B cell (primary cell): ENCODE results near the gene PCDH9. TPM values are rescaled to one million over a fixed set of nuclear protein-coding genes. Genes with fewer than 3 reads are reported as not detected.

Experiments
- ATAC-seq: fragments of 200-7000 bp; cut with Tn5 transposase; one replicate; pipeline ENCODE4 v1.10.0; 2021; ENCODE audit warnings: low read depth, mild to moderate bottlenecking, moderate number of reproducible peaks, moderate library complexity
- CTCF ChIA-PET: fragments of 350-600 bp; sonication (Branson Sonifier 250); formaldehyde crosslinking; loops from one replicate; lab custom pipeline; 2021; ENCODE audit warnings: antibody characterized with exemption, inconsistent platforms; lab: Charles Lee
- POLR2A ChIA-PET: fragments of 350-600 bp; sonication (Branson Sonifier 250); formaldehyde crosslinking; loops from one replicate; lab custom pipeline; 2021; ENCODE audit warnings: antibody characterized with exemption; lab: Charles Lee
- DNase-seq: peaks from one replicate; pipeline ENCODE4 v3.0.0; 2013
- H2AFZ ChIP-seq: 2 replicates; pipeline ENCODE4 v1.6.1; 2012; ENCODE audit warnings: mild to moderate bottlenecking, low read depth, low read length; ENCODE audit not compliant: insufficient read depth, poor library complexity, severe bottlenecking
- H3K27ac ChIP-seq, 2 donors: 1 replicate in 1 of 2; 2 replicates in 1 of 2; pipeline ENCODE4 v1.5.1; 2012 to 2013; ENCODE audit warnings: low read length in 2 of 2, mild to moderate bottlenecking in 2 of 2, moderate library complexity in 1 of 2
- H3K27me3 ChIP-seq, 4 experiments: fragments of 200-600 bp in 1 of 4; sonication (generic) in 1 of 4; replicated peaks in 1 of 4; 1 replicate in 2 of 4; 2 replicates in 2 of 4; pipeline versions ENCODE4 v1.6.1 to v1.7.0; 2013 to 2016; ENCODE audit warnings: low read length in 3 of 4, mild to moderate bottlenecking in 2 of 4, mixed read lengths in 1 of 4, moderate library complexity in 1 of 4; ENCODE audit not compliant: insufficient read depth in 4 of 4, control insufficient read depth in 3 of 4; ENCODE audit errors: control extremely low read depth in 1 of 4
- H3K36me3 ChIP-seq, 2 experiments: replicated peaks in 1 of 2; 1 replicate in 1 of 2; 2 replicates in 1 of 2; pipeline versions ENCODE4 v1.6.1 to v1.7.1; 2013; ENCODE audit warnings: low read length in 1 of 2; ENCODE audit not compliant: insufficient read depth in 2 of 2, control insufficient read depth in 1 of 2; ENCODE audit errors: control extremely low read depth in 1 of 2, extremely low read depth in 1 of 2
- H3K4me1 ChIP-seq, 2 donors: fragments of 200-600 bp in 1 of 2; sonication (generic) in 1 of 2; 1 replicate in 1 of 2; 2 replicates in 1 of 2; pipeline versions ENCODE4 v1.5.1 to v1.6.1; 2013 to 2017; ENCODE audit warnings: low read length in 2 of 2; ENCODE audit not compliant: control insufficient read depth in 2 of 2, insufficient read depth in 2 of 2
- H3K4me2 ChIP-seq: replicated peaks from 2 replicates; pipeline ENCODE3; 2012; ENCODE audit warnings: mild to moderate bottlenecking, low read depth, low read length; ENCODE audit not compliant: poor library complexity, severe bottlenecking
- H3K4me3 ChIP-seq, 5 experiments: fragments of 200-600 bp in 1 of 5; sonication (generic) in 1 of 5; 1 replicate in 3 of 5; 2 replicates in 2 of 5; pipeline versions ENCODE4 v1.5.1 to v1.7.0; 2011 to 2016; ENCODE audit warnings: low read length in 4 of 5, mild to moderate bottlenecking in 4 of 5, low read depth in 2 of 5, control low read depth in 1 of 5, moderate library complexity in 1 of 5; ENCODE audit not compliant: insufficient read depth in 1 of 5; ENCODE audit errors: control extremely low read depth in 1 of 5, extremely low read depth in 1 of 5
- H3K79me2 ChIP-seq: fragments of 200-600 bp; sonication (generic); one replicate; pipeline ENCODE4 v1.6.0; 2016; ENCODE audit warnings: low read length; ENCODE audit not compliant: control insufficient read depth, insufficient read depth
- H3K9ac ChIP-seq: fragments of 200-600 bp; sonication (generic); 2 replicates; pipeline ENCODE4 v1.6.1; 2017; ENCODE audit warnings: mild to moderate bottlenecking, low read length, moderate library complexity
- H3K9me3 ChIP-seq, 3 donors: one replicate each; pipeline versions ENCODE4 v1.6.1 to v1.7.1; 2013; ENCODE audit warnings: low read length in 2 of 3; ENCODE audit not compliant: control insufficient read depth in 2 of 3, insufficient read depth in 1 of 3; ENCODE audit errors: control extremely low read depth in 1 of 3
- H4K20me1 ChIP-seq: 2 replicates; pipeline ENCODE4 v1.6.0; 2012; ENCODE audit warnings: mild to moderate bottlenecking, low read length; ENCODE audit not compliant: insufficient read depth, control insufficient read depth, poor library complexity, severe bottlenecking
- H3K27ac Mint-ChIP-seq: one replicate; pipeline ENCODE4 v1.8.0; 2021; ENCODE audit warnings: mixed read lengths
- H3K27me3 Mint-ChIP-seq: one replicate; pipeline ENCODE4 v1.8.0; 2021; ENCODE audit warnings: mixed read lengths
- H3K4me1 Mint-ChIP-seq: one replicate; pipeline ENCODE4 v1.8.0; 2021; ENCODE audit warnings: mixed read lengths
- H3K4me3 Mint-ChIP-seq: one replicate; pipeline ENCODE4 v1.8.0; 2021; ENCODE audit warnings: mixed read lengths
- H3K9me3 Mint-ChIP-seq: one replicate; pipeline ENCODE4 v1.8.0; 2022; ENCODE audit warnings: mixed read lengths; ENCODE audit not compliant: insufficient read depth
- EZH2 ChIP-seq: IDR thresholded peaks from 2 replicates; pipeline ENCODE4 v1.6.1; 2012; ENCODE audit warnings: borderline replicate concordance, low read depth, mild to moderate bottlenecking, moderate library complexity, low read length; ENCODE audit not compliant: insufficient read depth, poor library complexity, severe bottlenecking
- WGBS: methylation state at CpG from one replicate; pipeline ENCODE4 v1.1.5; 2013; ENCODE audit warnings: missing lambda C conversion rate; ENCODE audit not compliant: insufficient coverage; 5-methylcytosine and 5-hydroxymethylcytosine counted together
- intact Hi-C: fragments of 100-400 bp; cut with micrococcal nuclease; formaldehyde crosslinking; loops from one replicate; pipeline ENCODE4 v1.10.0; 2022
- polyA plus RNA-seq: library from polyadenylated mRNA; depleted of rRNA; stranded (reverse); fragments of >200 nt; gene quantifications from 2 replicates; pipeline ENCODE4 v1.2.3, GENCODE V29; 2012
- total RNA-seq, 2 donors: library from RNA; stranded (reverse); fragments of 120-200 nt in 1 of 2; gene quantifications; 1 replicate in 1 of 2; 2 replicates in 1 of 2; pipeline versions ENCODE4 v1.2.3 to v1.2.4, GENCODE V29; 2013 to 2022
- TF ChIP-seq, protein P1 (sequence below): fragments of 200-600 bp; IDR thresholded peaks from one replicate; pipeline ENCODE4 v1.8.0; 2022; ENCODE audit warnings: antibody characterized with exemption, mild to moderate bottlenecking

PCDH9 gene
- total and polyA plus RNA-seq, 2 donors (not counting 1 experiment from before 2014, with no cell fraction given), result 13.1 to 21.8 TPM

GRCh38 chr13:66576381-66576780, 653.8 kb downstream of the PCDH9 start:
- H3K4me2 ChIP-seq, result no peak overlapping the region
- H3K36me3 ChIP-seq, result no peaks in the 10 kb centered on the region
- intact Hi-C loops, result no loop called here
- TF ChIP-seq, protein P1, sequence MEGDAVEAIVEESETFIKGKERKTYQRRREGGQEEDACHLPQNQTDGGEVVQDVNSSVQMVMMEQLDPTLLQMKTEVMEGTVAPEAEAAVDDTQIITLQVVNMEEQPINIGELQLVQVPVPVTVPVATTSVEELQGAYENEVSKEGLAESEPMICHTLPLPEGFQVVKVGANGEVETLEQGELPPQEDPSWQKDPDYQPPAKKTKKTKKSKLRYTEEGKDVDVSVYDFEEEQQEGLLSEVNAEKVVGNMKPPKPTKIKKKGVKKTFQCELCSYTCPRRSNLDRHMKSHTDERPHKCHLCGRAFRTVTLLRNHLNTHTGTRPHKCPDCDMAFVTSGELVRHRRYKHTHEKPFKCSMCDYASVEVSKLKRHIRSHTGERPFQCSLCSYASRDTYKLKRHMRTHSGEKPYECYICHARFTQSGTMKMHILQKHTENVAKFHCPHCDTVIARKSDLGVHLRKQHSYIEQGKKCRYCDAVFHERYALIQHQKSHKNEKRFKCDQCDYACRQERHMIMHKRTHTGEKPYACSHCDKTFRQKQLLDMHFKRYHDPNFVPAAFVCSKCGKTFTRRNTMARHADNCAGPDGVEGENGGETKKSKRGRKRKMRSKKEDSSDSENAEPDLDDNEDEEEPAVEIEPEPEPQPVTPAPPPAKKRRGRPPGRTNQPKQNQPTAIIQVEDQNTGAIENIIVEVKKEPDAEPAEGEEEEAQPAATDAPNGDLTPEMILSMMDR, result no peak
- TF ChIP-seq EZH2, result no peak
- ChIA-PET POLR2A (no interaction called here), CTCF (no interaction called here)
- H3K4me3 ChIP-seq, result no peak overlapping the region
- no peak overlapping the region for H2AFZ ChIP-seq
- Mint-ChIP-seq H3K27ac (no peak overlapping the region), H3K4me3 (no peak overlapping the region), H3K27me3 (no peaks in the 10 kb centered on the region), H3K9me3 (no peaks in the 10 kb centered on the region), H3K4me1 (no peaks in the 10 kb centered on the region)
- H3K9ac ChIP-seq, result no peak overlapping the region
- DNase-seq (no peak), ATAC-seq (no peak)
- H3K9me3 ChIP-seq, result no peaks in the 10 kb centered on the region
- H3K27me3 ChIP-seq, result no peaks in the 10 kb centered on the region
- no peak overlapping the region for H3K27ac ChIP-seq
- no peaks in the 10 kb centered on the region for H3K4me1 ChIP-seq
- no peaks in the 10 kb centered on the region for H4K20me1 ChIP-seq
- no peaks in the 10 kb centered on the region for H3K79me2 ChIP-seq
- no CpG with 5 or more reads among the region's 1 CpG for WGBS

- H3K36me3 ChIP-seq, result no peaks in the 10 kb centered on the region
- WGBS, result no CpG with 5 or more reads among the region's 6 CpGs
- H3K4me2 ChIP-seq, result no peak overlapping the region
- Mint-ChIP-seq H3K4me1 (no peaks in the 10 kb centered on the region), H3K4me3 (no peak overlapping the region), H3K27ac (no peak overlapping the region), H3K27me3 (no peaks in the 10 kb centered on the region), H3K9me3 (no peaks in the 10 kb centered on the region)
- ATAC-seq, result no peak
- no peaks in the 10 kb centered on the region for H3K9me3 ChIP-seq
- intact Hi-C loops, result no loop called here
- H3K27me3 ChIP-seq, result no peaks in the 10 kb centered on the region
- TF ChIP-seq EZH2, result no peak
- TF ChIP-seq, protein P1, result no peak
- ChIA-PET CTCF (no interaction called here), POLR2A (no interaction called here)
- no peak overlapping the region for H3K9ac ChIP-seq
- H4K20me1 ChIP-seq, result no peaks in the 10 kb centered on the region
- H3K4me3 ChIP-seq, result no peak overlapping the region
- no peak overlapping the region for H3K27ac ChIP-seq
- H3K79me2 ChIP-seq, result no peaks in the 10 kb centered on the region
- no peak for DNase-seq
- no peaks in the 10 kb centered on the region for H3K4me1 ChIP-seq
- H2AFZ ChIP-seq, result no peak overlapping the region
These were observed 655.5 kb downstream of the PCDH9 start for GRCh38 chr13:66574606-66575005.
